Thyroid gland (tissue), 4 donors: ENCODE data around the gene HIGD2B.
"Not testable (repeated sequence)": the region's sequence is repeated elsewhere in the genome, so short reads cannot be mapped to it uniquely, and the experiment has no call there.

Source experiments
- POLR2A ChIP-seq, 2 donors: fragments of 450-650 bp; IDR thresholded peaks; one replicate each; pipeline ENCODE4 v1.6.1; 2017; ENCODE audit warnings: antibody characterized with exemption in 2 of 2, mild to moderate bottlenecking in 2 of 2, moderate library complexity in 1 of 2
- TF ChIP-seq, protein P1 (sequence below), 6 experiments: fragments of 200-600 bp in 3 of 6; fragments of 450-650 bp in 3 of 6; sonication (generic) in 3 of 6; IDR thresholded peaks; one replicate each; pipeline ENCODE4 v1.5.1; 2016 to 2019; ENCODE audit warnings: antibody characterized with exemption in 6 of 6, mild to moderate bottlenecking in 2 of 6, inconsistent platforms in 1 of 6, moderate library complexity in 1 of 6

DNA sequence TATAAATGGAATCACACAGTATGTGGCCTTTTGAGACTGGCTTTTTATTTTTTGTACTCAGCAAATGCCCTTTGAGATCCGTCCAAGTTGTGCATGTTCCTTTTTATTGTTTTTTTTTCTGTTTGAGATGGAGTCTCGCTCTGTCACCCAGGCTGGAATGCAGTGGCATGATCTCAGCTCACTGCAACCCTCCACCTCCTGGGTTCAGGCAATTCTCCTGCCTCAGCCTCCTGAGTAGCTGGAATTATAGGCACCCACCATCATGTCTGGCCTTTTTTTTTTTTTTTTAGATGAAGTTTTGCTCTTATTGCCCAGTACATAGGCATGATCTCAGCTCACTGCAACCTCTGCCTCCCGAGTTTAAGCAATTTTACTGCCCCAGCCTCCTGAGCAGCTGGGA, 59.8 kb downstream of the HIGD2B start:
- TF ChIP-seq, protein P1, sequence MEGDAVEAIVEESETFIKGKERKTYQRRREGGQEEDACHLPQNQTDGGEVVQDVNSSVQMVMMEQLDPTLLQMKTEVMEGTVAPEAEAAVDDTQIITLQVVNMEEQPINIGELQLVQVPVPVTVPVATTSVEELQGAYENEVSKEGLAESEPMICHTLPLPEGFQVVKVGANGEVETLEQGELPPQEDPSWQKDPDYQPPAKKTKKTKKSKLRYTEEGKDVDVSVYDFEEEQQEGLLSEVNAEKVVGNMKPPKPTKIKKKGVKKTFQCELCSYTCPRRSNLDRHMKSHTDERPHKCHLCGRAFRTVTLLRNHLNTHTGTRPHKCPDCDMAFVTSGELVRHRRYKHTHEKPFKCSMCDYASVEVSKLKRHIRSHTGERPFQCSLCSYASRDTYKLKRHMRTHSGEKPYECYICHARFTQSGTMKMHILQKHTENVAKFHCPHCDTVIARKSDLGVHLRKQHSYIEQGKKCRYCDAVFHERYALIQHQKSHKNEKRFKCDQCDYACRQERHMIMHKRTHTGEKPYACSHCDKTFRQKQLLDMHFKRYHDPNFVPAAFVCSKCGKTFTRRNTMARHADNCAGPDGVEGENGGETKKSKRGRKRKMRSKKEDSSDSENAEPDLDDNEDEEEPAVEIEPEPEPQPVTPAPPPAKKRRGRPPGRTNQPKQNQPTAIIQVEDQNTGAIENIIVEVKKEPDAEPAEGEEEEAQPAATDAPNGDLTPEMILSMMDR (IDR thresholded peaks at IDR 0.05) = not testable (repeated sequence)
- not testable (repeated sequence) for TF ChIP-seq POLR2A (IDR thresholded peaks at IDR 0.05)
